IMR-90 (cell line): ENCODE data around the gene SRBD1. TPM values are rescaled to one million over a fixed set of nuclear protein-coding genes. Genes with fewer than 3 reads are reported as not detected.
A peak's percentile ranks its signal among the peaks of the same experiment; 100 is the strongest.

Experiments
- ATAC-seq: fragments of 200-7000 bp; cut with Tn5 transposase; 2 replicates; pipeline ENCODE4 v1.9.1; 2020; ENCODE audit warnings: low read depth, mild to moderate bottlenecking, moderate library complexity
- BruUV-seq: library from RNA; stranded (reverse); fragments of 400-500 nt; replicated peaks from 2 replicates; lab custom pipeline; 2021; lab: Mats Ljungman, UMichigan
- CTCF ChIA-PET: fragments of 300-600 bp; formaldehyde crosslinking; extraction: SDS; loops from one replicate; lab custom pipeline; 2021; ENCODE audit warnings: antibody characterized with exemption; lab: Yijun Ruan, JAX
- POLR2A ChIA-PET: fragments of 300-600 bp; sonication (Branson Sonifier 250); formaldehyde crosslinking; loops from one replicate; lab custom pipeline; 2022; ENCODE audit warnings: antibody characterized with exemption; ENCODE audit not compliant: unreplicated experiment; lab: Charles Lee
- DNase-seq: peaks from one replicate; pipeline ENCODE4 v3.0.0; 2013
- H2AFZ ChIP-seq: replicated peaks from 2 replicates; pipeline ENCODE3; 2013; ENCODE audit warnings: low read length, mild to moderate bottlenecking; ENCODE audit not compliant: poor library complexity
- H2AK5ac ChIP-seq: 2 replicates; pipeline ENCODE4 v1.6.1; 2013; ENCODE audit warnings: low read depth, low read length, inconsistent platforms
- H2AK9ac ChIP-seq: replicated peaks from 2 replicates; pipeline ENCODE3; 2013; ENCODE audit warnings: mild to moderate bottlenecking, low read depth, low read length, moderate library complexity; ENCODE audit not compliant: poor library complexity
- H2BK120ac ChIP-seq: 2 replicates; pipeline ENCODE4 v1.6.1; 2013; ENCODE audit warnings: low read depth, low read length, inconsistent platforms
- H2BK15ac ChIP-seq: 3 replicates; pipeline ENCODE4 v1.6.1; 2013; ENCODE audit warnings: low read depth, low read length, inconsistent platforms
- H2BK20ac ChIP-seq: 2 replicates; pipeline ENCODE4 v1.6.1; 2013; ENCODE audit warnings: low read depth, mild to moderate bottlenecking, inconsistent platforms, low read length, moderate library complexity
- H2BK5ac ChIP-seq: 2 replicates; pipeline ENCODE4 v1.6.1; 2013; ENCODE audit warnings: mild to moderate bottlenecking, low read depth, low read length, inconsistent platforms; ENCODE audit not compliant: poor library complexity, severe bottlenecking
- H3K14ac ChIP-seq: replicated peaks from 2 replicates; pipeline ENCODE4 v1.6.1; 2013; ENCODE audit warnings: low read depth, low read length, inconsistent platforms
- H3K18ac ChIP-seq: 2 replicates; pipeline ENCODE4 v1.6.1; 2013; ENCODE audit warnings: low read depth, low read length, control low read depth
- H3K23ac ChIP-seq: 2 replicates; pipeline ENCODE4 v1.6.1; 2013; ENCODE audit warnings: low read depth, low read length, inconsistent platforms
- H3K27ac ChIP-seq: 2 replicates; pipeline ENCODE4 v1.5.1; 2013; ENCODE audit warnings: mild to moderate bottlenecking, control low read depth, low read length; ENCODE audit not compliant: insufficient read depth
- H3K27me3 ChIP-seq: 2 replicates; pipeline ENCODE4 v1.6.1; 2013; ENCODE audit warnings: low read length; ENCODE audit not compliant: control insufficient read depth, insufficient read depth
- H3K36me3 ChIP-seq: 2 replicates; pipeline ENCODE4 v1.6.1; 2013; ENCODE audit warnings: low read length, mixed read lengths; ENCODE audit not compliant: control insufficient read depth, insufficient read depth
- H3K4ac ChIP-seq: 2 replicates; pipeline ENCODE4 v1.6.1; 2013; ENCODE audit warnings: low read depth, low read length, inconsistent platforms
- H3K4me1 ChIP-seq: 2 replicates; pipeline ENCODE4 v1.6.1; 2013; ENCODE audit warnings: low read length, mixed read lengths; ENCODE audit not compliant: control insufficient read depth, insufficient read depth
- H3K4me2 ChIP-seq: 2 replicates; pipeline ENCODE4 v1.6.1; 2013; ENCODE audit warnings: low read depth, mild to moderate bottlenecking, control low read depth, low read length, moderate library complexity
- H3K4me3 ChIP-seq: 2 replicates; pipeline ENCODE4 v1.5.1; 2013; ENCODE audit warnings: low read depth, mild to moderate bottlenecking, control low read depth, low read length, moderate library complexity; ENCODE audit not compliant: insufficient read depth
- H3K56ac ChIP-seq: 2 replicates; pipeline ENCODE4 v1.6.1; 2013; ENCODE audit warnings: low read length, inconsistent platforms; ENCODE audit not compliant: insufficient read depth; ENCODE audit errors: extremely low read depth
- H3K79me1 ChIP-seq, 2 experiments: 2 replicates each; pipeline ENCODE4 v1.6.1; 2013; ENCODE audit warnings: low read length in 2 of 2, inconsistent platforms in 1 of 2, low read depth in 1 of 2
- H3K9ac ChIP-seq: 2 replicates; pipeline ENCODE4 v1.6.1; 2013; ENCODE audit warnings: low read depth, low read length, control low read depth
- H3K9me1 ChIP-seq: 2 replicates; pipeline ENCODE4 v1.6.1; 2013; ENCODE audit warnings: low read length, inconsistent platforms; ENCODE audit not compliant: insufficient read depth
- H3K9me3 ChIP-seq: 2 replicates; pipeline ENCODE4 v1.6.1; 2013; ENCODE audit warnings: low read length; ENCODE audit not compliant: control insufficient read depth, insufficient read depth
- H4K20me1 ChIP-seq: 2 replicates; pipeline ENCODE4 v1.6.1; 2013; ENCODE audit warnings: low read length, inconsistent platforms; ENCODE audit not compliant: insufficient read depth
- H4K5ac ChIP-seq: 2 replicates; pipeline ENCODE4 v1.6.1; 2013; ENCODE audit warnings: mild to moderate bottlenecking, low read depth, low read length, control low read depth
- H4K8ac ChIP-seq, 2 experiments: 2 replicates each; pipeline ENCODE4 v1.6.1; 2013; ENCODE audit warnings: low read depth in 2 of 2, low read length in 2 of 2, control low read depth in 1 of 2, inconsistent platforms in 1 of 2
- H4K91ac ChIP-seq: 2 replicates; pipeline ENCODE4 v1.6.1; 2013; ENCODE audit warnings: low read depth, low read length, inconsistent platforms; ENCODE audit not compliant: insufficient read depth
- BHLHE40 ChIP-seq: fragments of 150-350 bp; IDR thresholded peaks from 2 replicates; pipeline ENCODE4 v1.6.1; 2016; ENCODE audit warnings: mild to moderate bottlenecking, low read depth, low read length
- CEBPB ChIP-seq: IDR thresholded peaks from 2 replicates; pipeline ENCODE4 v1.6.1; 2012; ENCODE audit warnings: low read depth, low read length, improper control_type of control experiment
- CHD1 ChIP-seq: IDR thresholded peaks from 2 replicates; pipeline ENCODE4 v1.6.1; 2012; ENCODE audit warnings: low read depth, low read length, improper control_type of control experiment
- MAFK ChIP-seq: IDR thresholded peaks from 2 replicates; pipeline ENCODE4 v1.6.1; 2012; ENCODE audit warnings: low read depth, low read length, improper control_type of control experiment
- MXI1 ChIP-seq: IDR thresholded peaks from 2 replicates; pipeline ENCODE4 v1.6.1; 2012; ENCODE audit warnings: low read depth, mild to moderate bottlenecking, low read length, moderate library complexity, borderline replicate concordance
- NFE2L2 ChIP-seq: fragments of 150-350 bp; IDR thresholded peaks from 2 replicates; pipeline ENCODE4 v1.6.1; 2016; ENCODE audit warnings: low read depth, mild to moderate bottlenecking, low read length
- POLR2A ChIP-seq: IDR thresholded peaks from 2 replicates; pipeline ENCODE4 v1.6.1; 2012; ENCODE audit warnings: mild to moderate bottlenecking, low read depth, low read length
- RAD21 ChIP-seq: IDR thresholded peaks from 2 replicates; pipeline ENCODE4 v1.6.1; 2012; ENCODE audit warnings: low read length, improper control_type of control experiment
- RCOR1 ChIP-seq: IDR thresholded peaks from 2 replicates; pipeline ENCODE4 v1.6.1; 2012; ENCODE audit warnings: mild to moderate bottlenecking, low read length, improper control_type of control experiment; ENCODE audit not compliant: insufficient replicate concordance
- RFX5 ChIP-seq: IDR thresholded peaks from 2 replicates; pipeline ENCODE4 v1.8.0; 2012; ENCODE audit warnings: low read depth, mild to moderate bottlenecking, low read length, moderate library complexity
- USF2 ChIP-seq: fragments of 150-350 bp; IDR thresholded peaks from 2 replicates; pipeline ENCODE4 v1.6.1; 2017; ENCODE audit warnings: mild to moderate bottlenecking, antibody characterized with exemption, low read length, low read depth
- WGBS, 2 experiments: methylation state at CpG; one replicate each; pipeline versions ENCODE4 v1.1.5 to v1.1.7; 2013; ENCODE audit warnings: missing lambda C conversion rate in 2 of 2; ENCODE audit not compliant: insufficient read length in 1 of 2; ENCODE audit errors: extremely low coverage in 2 of 2; 5-methylcytosine and 5-hydroxymethylcytosine counted together
- dilution Hi-C: fragments of 300-500 bp; cut with HindIII; formaldehyde crosslinking; loops from one replicate; pipeline ENCODE4 v1.14.3; 2018; ENCODE audit warnings: low sequenced_read_pairs; ENCODE audit not compliant: unreplicated experiment
- in situ Hi-C: fragments of 300-500 bp; cut with MboI; formaldehyde crosslinking; loops from 3 replicates; pipeline ENCODE4 v1.14.3; 2019; ENCODE audit warnings: low sequenced_read_pairs, inconsistent platforms, mixed read lengths
- intact Hi-C: fragments of 100-400 bp; cut with micrococcal nuclease; formaldehyde crosslinking; loops from 2 replicates; pipeline ENCODE4 v1.10.0; 2022
- polyA plus RNA-seq, 3 experiments: library from polyadenylated mRNA; depleted of rRNA; stranded (reverse); fragments of >200 nt; gene quantifications; 2 replicates each; pipeline ENCODE4 v1.2.3, GENCODE V29; 2012; ENCODE audit warnings: low replicate concordance in 1 of 3
- total RNA-seq: library from RNA; depleted of rRNA; stranded (reverse); fragments of >200 nt; gene quantifications from 2 replicates; pipeline ENCODE4 v1.2.3, GENCODE V29; 2012
- TF ChIP-seq, protein P1 (sequence below): conservative IDR thresholded peaks from 2 replicates; pipeline ENCODE4 v1.5.1; 2012; ENCODE audit warnings: mild to moderate bottlenecking, low read depth, low read length, improper control_type of control experiment
- TF ChIP-seq, protein P2 (sequence below): fragments of 150-350 bp; IDR thresholded peaks from 2 replicates; pipeline ENCODE4 v1.6.1; 2016; ENCODE audit warnings: low read depth, mild to moderate bottlenecking, low read length, moderate library complexity, borderline replicate concordance

Gene SRBD1
- total and polyA plus RNA-seq, 2 of the 4 experiments (the other 2 are of a cell fraction), result 3.5 to 14.7 TPM

DNA sequence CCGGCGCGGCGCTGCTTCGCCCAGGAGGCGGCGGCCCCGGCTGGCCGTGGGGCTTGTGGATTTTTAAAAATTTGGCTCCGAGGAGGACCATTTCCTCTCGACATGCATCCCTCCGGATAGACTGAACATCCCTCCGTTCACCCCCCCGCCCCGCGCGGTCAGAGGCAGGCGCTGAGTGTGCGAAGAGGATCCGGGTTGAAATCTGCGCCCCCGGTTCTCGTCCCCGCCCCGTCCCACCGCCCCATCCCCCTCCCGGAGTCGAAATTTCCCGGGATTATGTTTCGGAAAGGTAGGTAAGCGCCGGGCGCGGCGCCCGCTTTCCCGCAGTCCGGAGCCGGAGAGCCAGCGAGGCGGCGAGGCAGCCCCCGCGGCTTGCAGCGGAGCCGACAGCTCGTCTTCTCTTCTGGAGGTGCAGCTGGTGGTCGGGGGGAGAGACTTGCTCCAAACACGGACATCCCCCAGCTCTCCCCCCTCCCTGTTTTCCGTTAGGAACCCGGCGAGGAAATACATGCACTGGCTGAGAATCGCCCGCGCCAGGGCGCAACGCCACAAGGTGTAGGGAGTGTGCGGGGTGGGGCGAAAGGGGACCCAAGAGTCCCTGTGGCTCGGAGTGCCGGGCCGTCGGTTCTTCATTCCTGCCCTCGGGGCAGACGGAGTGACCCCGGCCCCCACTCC is 40.5 kb upstream of the SRBD1 start, which contains the start of gene PRKCE:
Gene PRKCE, plus strand, starts transcription at position 261 of the 675 bp plus-strand sequence.
- dilution Hi-C loops, result no loop called here
- Histone ChIP-seq H3K4ac (peak within 1 kb of the TSS; percentile 78), H3K4me2 (peak within 1 kb of the TSS; percentile 97), H2AFZ (peak within 1 kb of the TSS; percentile 95), H3K4me1 (peaks cover 4% of the 10 kb centered on the region), H3K27ac (peak within 1 kb of the TSS; percentile 83), H2BK20ac (peak within 1 kb of the TSS; percentile 20; the same call in 1 of the 2 replicates), H4K5ac (no peak within 1 kb of the TSS; the same call in 1 of the 2 replicates), H4K91ac (no peak within 1 kb of the TSS), H4K8ac (peak within 1 kb of the TSS in 1 of 2 experiments; percentile 80; a peak in 1 of 4 replicates), H3K14ac (peak within 1 kb of the TSS; percentile 83), H3K18ac (peak within 1 kb of the TSS; percentile 43; the same call in 1 of the 2 replicates), H4K20me1 (peaks cover 8% of the 10 kb centered on the region; the same call in 1 of the 2 replicates), H3K4me3 (peak within 1 kb of the TSS; percentile 49), H3K9me3 (no peaks in the 10 kb centered on the region), H3K9ac (peak within 1 kb of the TSS; percentile 85), H3K23ac (peak within 1 kb of the TSS; percentile 19), H3K56ac (peak within 1 kb of the TSS; percentile 45; the same call in 1 of the 2 replicates), H2AK5ac (no peak within 1 kb of the TSS), H3K36me3 (no peaks in the 10 kb centered on the region), H2BK15ac (peak within 1 kb of the TSS; percentile 23; the same call in 1 of the 3 replicates), H3K79me1 (peaks cover 22 to 46% of the 10 kb centered on the region in 2 experiments), H2BK120ac (no peak within 1 kb of the TSS), H2BK5ac (peak within 1 kb of the TSS; percentile 80), H3K27me3 (no peaks in the 10 kb centered on the region), H2AK9ac (peak within 1 kb of the TSS; percentile 56), H3K9me1 (no peaks in the 10 kb centered on the region)
- in situ Hi-C loops, result no loop called here
- BruUV-seq, result no TSS peak
- ChIA-PET POLR2A (interaction anchor here (0.6 kb wide), 1 partner anchor 92 kb away, joined by 3 read pairs; no protein-coding TSS in a partner anchor), CTCF (interaction anchor here (1.2 kb wide), 1 partner anchor 128 kb away, joined by 4 read pairs; no protein-coding TSS in a partner anchor)
- intact Hi-C loops, result loop anchor here (1.0 to 5.0 kb wide), 3 partner anchors 106 to 285 kb away; no protein-coding TSS in a partner anchor
- ATAC-seq (peak; percentile 36), DNase-seq (no peak)
- WGBS, 2 experiments, result 0% methylated on average over 6 of the region's 66 CpGs; no CpG with 5 or more reads in 1 of the 2 experiments
- TF ChIP-seq MAFK (no peak), CEBPB (no peak), RAD21 (no peak), RFX5 (no peak), CHD1 (no peak), NFE2L2 (no peak), USF2 (no peak), RCOR1 (no peak), MXI1 (no peak), POLR2A (no peak), BHLHE40 (no peak)
- TF ChIP-seq, protein P1, sequence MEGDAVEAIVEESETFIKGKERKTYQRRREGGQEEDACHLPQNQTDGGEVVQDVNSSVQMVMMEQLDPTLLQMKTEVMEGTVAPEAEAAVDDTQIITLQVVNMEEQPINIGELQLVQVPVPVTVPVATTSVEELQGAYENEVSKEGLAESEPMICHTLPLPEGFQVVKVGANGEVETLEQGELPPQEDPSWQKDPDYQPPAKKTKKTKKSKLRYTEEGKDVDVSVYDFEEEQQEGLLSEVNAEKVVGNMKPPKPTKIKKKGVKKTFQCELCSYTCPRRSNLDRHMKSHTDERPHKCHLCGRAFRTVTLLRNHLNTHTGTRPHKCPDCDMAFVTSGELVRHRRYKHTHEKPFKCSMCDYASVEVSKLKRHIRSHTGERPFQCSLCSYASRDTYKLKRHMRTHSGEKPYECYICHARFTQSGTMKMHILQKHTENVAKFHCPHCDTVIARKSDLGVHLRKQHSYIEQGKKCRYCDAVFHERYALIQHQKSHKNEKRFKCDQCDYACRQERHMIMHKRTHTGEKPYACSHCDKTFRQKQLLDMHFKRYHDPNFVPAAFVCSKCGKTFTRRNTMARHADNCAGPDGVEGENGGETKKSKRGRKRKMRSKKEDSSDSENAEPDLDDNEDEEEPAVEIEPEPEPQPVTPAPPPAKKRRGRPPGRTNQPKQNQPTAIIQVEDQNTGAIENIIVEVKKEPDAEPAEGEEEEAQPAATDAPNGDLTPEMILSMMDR, result no peak
- TF ChIP-seq, protein P2, sequence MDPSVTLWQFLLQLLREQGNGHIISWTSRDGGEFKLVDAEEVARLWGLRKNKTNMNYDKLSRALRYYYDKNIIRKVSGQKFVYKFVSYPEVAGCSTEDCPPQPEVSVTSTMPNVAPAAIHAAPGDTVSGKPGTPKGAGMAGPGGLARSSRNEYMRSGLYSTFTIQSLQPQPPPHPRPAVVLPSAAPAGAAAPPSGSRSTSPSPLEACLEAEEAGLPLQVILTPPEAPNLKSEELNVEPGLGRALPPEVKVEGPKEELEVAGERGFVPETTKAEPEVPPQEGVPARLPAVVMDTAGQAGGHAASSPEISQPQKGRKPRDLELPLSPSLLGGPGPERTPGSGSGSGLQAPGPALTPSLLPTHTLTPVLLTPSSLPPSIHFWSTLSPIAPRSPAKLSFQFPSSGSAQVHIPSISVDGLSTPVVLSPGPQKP, result no peak
